ENCODE data around the gene CDK13.
A peak's percentile ranks its signal among the peaks of the same experiment; 100 is the strongest.
"Not testable (repeated sequence)": the region's sequence is repeated elsewhere in the genome, so short reads cannot be mapped to it uniquely, and the experiment has no call there.

The CDK13 gene

GRCh38 chr7:39949971-39950472 is at the start of gene CDK13:
TSS of gene CDK13 (plus strand) at chr7:39950256. CDS start at chr7:39950642, 386 bp downstream.
- peak; percentile 81 for DNase-seq (ENCODE audit: low spot score)
- FAIRE-seq, result peak; percentile 79

- FAIRE-seq (no peak), DNase-seq (ENCODE audit: low spot score) (no peak)
Measured at GRCh38 chr7:39904077-39904486, 46.0 kb upstream of the CDK13 start.

DNA sequence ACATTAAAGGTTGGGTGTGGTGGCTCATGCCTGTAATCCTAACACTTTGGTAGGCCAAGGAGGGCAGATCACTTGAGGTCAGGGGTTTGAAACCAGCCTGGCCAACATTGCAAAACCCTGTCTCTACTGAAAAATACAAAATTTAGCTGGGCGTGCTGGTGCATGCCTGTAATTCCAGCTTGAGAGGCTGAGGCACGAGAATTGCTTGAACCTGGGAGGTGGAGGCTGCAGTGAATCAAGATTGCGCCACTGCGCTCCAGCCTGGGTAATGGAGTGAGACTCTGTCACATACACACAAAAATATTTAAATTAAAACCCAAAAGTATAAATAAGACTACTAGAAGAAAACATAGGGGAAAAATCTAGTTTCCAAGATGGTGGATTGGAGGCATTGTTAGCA is 41.9 kb upstream of the CDK13 start:
- no peak for FAIRE-seq
- no peak for DNase-seq (ENCODE audit: low spot score)

GRCh38 chr7:39908973-39909372 is 41.1 kb upstream of the CDK13 start:
- DNase-seq (ENCODE audit: low spot score), result no peak
- no peak for FAIRE-seq

- DNase-seq (ENCODE audit: low spot score) (no peak), FAIRE-seq (no peak)
Measured at GRCh38 chr7:39909526-39909925, 40.5 kb upstream of the CDK13 start.

- FAIRE-seq (no peak), DNase-seq (ENCODE audit: low spot score) (no peak)
Measured at GRCh38 chr7:39910108-39910869, 39.8 kb upstream of the CDK13 start.

DNA sequence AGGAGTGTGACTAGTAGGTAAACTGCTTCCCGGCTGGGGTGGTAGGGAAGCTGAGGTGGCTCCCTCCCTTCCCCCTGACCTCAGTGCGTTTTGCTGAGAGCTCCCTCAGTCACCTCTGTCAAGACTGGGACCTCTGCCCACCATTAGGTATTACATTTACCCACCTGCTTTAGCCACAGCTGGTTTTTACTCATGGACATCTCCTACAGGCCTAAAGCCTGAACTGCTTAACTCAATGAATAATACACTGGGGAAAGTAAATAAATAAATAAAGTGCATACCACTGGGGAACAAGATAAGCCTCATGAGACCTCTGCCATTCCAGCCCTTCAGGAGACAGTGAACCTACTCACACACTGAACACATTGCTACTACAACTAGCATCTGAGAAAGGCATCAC is 38.9 kb upstream of the CDK13 start:
- DNase-seq (ENCODE audit: low spot score), result no peak
- no peak for FAIRE-seq

GRCh38 chr7:39915847-39916246 is 34.2 kb upstream of the CDK13 start:
- not testable (repeated sequence) for DNase-seq (ENCODE audit: low spot score); FAIRE-seq

DNA sequence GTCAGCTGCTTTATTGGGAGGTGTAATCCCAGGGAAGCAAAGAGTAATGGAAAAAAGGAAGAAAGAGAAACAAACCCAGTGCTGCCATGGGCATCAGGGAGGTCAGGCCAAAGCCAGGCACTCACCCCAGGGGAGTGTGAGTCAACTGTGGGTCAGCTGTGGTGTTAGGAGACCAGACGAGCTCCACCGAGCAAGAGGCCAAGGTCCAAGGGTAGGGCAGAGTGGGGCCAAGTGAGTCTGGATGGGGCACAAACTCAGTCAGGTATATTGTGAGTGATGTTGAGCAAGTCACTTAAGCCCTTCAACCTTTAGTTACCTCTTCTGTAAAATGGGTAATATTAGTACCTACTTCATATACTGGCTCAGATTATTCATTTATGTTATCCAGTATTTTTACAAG is 30.4 kb upstream of the CDK13 start:
- no peak for DNase-seq (ENCODE audit: low spot score)
- no peak for FAIRE-seq

- DNase-seq (ENCODE audit: low spot score), result no peak
- FAIRE-seq, result peak; percentile 68
Measured at GRCh38 chr7:39921506-39922175, 28.4 kb upstream of the CDK13 start.

DNA sequence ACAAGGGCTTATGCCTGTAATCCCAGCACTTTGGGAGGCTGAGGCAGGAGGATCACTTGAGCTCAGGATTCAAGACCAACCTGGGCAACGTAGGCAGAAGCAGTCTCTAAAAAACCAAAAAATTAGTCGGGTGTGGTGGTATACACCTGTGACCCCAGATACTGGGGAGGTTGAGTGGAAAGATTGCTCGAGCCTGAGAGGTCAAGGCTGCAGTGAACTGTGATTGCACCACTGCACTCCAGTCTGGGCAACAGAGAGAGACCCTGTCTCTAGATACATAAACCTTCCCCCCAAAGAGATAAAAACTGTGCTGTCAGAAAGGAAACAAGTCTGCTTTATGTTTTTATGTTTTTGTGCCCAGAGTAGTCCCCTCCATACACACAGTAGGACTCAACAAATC is 27.5 kb upstream of the CDK13 start:
- no peak for DNase-seq (ENCODE audit: low spot score)
- FAIRE-seq, result no peak

- FAIRE-seq (no peak), DNase-seq (ENCODE audit: low spot score) (no peak)
Measured at GRCh38 chr7:39923091-39923490, 27.0 kb upstream of the CDK13 start.

GRCh38 chr7:39924122-39924521 is 25.9 kb upstream of the CDK13 start:
- FAIRE-seq, result no peak
- no peak for DNase-seq (ENCODE audit: low spot score)

DNA sequence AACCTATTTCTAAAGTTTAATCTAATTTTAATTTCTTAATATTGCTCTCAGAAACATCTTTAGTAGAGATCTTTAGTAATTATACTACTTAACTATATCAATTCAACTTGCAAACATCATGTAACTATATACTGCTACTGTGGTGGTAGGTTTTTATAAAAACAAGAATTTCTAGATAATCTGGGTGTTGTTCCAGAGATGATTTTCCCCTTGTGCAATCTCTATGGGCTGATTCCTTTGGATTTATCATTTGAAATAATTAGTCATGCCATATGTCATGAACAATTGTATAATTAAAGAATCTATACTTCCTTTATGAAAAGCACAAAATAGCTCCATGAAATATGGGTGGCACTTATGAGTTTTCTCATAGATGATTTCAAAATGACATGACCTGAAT is 23.9 kb upstream of the CDK13 start:
- no peak for FAIRE-seq
- DNase-seq (ENCODE audit: low spot score), result no peak

- FAIRE-seq, result no peak
- no peak for DNase-seq (ENCODE audit: low spot score)
Measured at GRCh38 chr7:39927018-39927417, 23.0 kb upstream of the CDK13 start.

DNA sequence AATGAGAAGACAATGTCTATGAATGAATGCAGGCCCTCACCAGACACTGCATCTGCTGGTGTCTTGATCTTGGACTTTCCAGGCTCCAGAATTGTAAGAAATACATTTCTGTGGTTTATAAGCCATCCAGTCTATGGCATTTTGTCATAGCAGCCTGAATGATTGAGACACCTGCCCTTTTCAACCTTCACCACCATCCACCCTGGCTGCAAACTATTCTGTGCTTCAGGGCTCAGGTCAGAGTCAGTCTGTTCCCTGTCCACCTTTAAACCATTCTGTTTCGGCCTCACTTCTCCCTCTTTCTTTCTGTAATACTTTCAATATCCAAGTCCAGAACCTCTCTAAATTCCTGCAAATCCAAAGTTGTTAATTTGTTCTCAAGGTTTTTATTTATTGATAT is 15.9 kb upstream of the CDK13 start:
- DNase-seq (ENCODE audit: low spot score), result no peak
- FAIRE-seq, result no peak

DNA sequence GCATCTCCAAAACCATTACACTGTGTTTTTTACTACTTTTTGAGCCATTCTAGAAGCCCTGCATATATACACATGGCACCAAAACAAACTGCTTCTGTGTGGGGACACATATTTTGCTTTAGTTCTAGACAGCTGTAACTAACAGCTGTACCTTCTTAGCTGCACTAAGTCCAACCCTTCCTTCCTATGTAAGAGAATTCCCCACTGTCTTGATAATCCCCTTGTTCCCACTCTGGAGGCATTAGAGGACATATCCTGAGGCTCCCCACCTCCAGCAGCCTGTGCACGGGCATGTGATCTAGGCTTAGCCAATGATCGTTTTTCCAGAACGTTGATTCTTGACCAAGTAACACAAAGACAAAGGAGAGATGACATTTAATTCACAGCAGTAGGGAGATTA is 13.3 kb upstream of the CDK13 start:
- FAIRE-seq, result peak; percentile 72
- no peak for DNase-seq (ENCODE audit: low spot score)

DNA sequence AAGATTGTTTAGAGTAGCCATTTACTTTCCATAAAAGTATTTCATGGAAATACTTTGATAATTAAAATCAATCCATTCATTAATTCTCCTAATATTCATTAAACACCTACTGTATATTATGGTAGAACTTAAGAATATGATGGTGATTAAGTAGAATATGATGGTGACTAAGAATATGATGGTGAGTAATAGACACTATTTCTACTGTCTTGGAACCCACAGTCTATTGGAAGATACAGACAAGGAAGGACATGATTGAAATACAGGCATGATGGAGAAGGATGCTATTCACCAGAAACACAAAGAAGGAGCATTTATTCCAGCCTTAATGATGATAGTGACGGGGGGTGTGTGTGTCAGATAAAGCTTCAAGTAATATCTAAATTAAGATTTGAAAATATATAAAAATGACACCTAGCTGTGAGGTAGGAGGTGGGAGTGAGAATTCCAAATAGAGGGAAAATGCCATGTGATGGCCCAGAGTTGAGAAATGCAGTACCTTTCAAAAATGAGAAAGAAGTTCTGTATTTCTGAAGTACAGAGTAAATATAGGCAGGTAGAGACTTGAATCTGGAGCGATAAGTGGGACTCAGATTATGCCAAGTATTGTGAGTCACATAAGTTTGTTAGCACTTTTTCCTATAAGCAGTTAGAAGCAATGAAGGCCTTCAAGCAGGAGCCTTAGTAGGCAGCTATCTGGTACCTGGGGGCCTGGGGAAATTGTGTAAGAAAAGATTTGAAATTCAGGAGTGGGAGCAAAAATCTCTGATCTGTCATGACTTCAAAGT is 12.5 kb upstream of the CDK13 start:
- DNase-seq (ENCODE audit: low spot score) (no peak), FAIRE-seq (no peak)

DNA sequence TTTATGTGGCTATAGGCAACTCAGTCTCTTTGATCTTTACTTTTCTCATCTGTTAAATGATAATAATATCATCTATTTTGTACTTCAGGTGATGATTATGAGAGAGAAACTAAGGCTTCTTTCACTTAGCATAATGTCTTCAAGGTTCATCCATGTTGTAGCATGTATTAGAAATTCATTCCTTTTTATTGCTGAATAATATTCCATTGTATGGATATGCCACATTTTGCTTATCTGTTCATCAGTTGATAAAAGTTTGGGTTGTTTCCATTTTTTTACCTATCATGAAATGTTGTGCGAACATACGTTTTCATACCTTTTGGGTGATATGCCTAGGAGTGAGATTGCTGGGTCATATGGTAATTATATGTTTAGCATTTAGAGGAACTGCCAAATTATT is 7.2 kb upstream of the CDK13 start:
- DNase-seq (ENCODE audit: low spot score) (no peak), FAIRE-seq (no peak)

DNA sequence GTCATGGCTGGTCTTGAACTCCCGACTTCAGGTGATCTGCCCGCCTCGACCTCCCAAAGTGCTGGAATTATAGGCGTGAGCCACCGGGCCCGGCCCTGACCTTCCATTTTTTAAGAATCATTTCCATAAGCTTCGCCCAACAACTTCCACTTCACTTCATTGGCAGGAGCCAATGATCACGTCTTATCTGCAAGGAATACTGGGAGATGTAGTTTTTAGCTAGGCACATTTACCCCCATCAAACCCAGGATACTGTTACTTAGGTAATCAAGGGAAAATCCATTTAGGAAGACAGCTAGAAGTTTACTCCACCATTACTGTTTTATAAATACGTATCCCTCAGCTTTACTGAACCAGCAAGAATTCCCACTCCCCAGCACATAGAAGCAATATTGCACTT is 3.4 kb upstream of the CDK13 start:
- no peak for DNase-seq (ENCODE audit: low spot score)
- no peak for FAIRE-seq

GRCh38 chr7:39948375-39948955 is 1.6 kb upstream of the CDK13 start:
- DNase-seq (ENCODE audit: low spot score), result peak; percentile 17
- no peak for FAIRE-seq
